Suprapubic skin (tissue), 3 donors: Measurements from ENCODE around the gene DCUN1D1.

ENCODE experiments used
- CTCF ChIP-seq, 2 donors: fragments of 200-600 bp in 1 of 2; fragments of 450-650 bp in 1 of 2; sonication (generic) in 1 of 2; IDR thresholded peaks; one replicate each; pipeline ENCODE4 v1.5.1; 2016 to 2019; ENCODE audit warnings: antibody characterized with exemption in 2 of 2, mild to moderate bottlenecking in 1 of 2, moderate library complexity in 1 of 2
- POLR2A ChIP-seq, 2 donors: fragments of 450-650 bp; IDR thresholded peaks; one replicate each; pipeline ENCODE4 v1.6.1; 2017; ENCODE audit warnings: antibody characterized with exemption in 2 of 2, mild to moderate bottlenecking in 2 of 2, moderate library complexity in 2 of 2

GRCh38 chr3:182909318-182910040, 70.9 kb downstream of the DCUN1D1 start:
- TF ChIP-seq CTCF (IDR thresholded peaks at IDR 0.05) (peak in 1 of 2 donors; percentile 27), POLR2A (IDR thresholded peaks at IDR 0.05) (no peak)
